Psoas muscle (tissue), 8 donors: ENCODE results near the gene KRTAP5-5. TPM values are rescaled to one million over a fixed set of nuclear protein-coding genes. Genes with fewer than 3 reads are reported as not detected.

Experiments
- ATAC-seq, 4 donors: fragments of 200-7000 bp; cut with Tn5 transposase; one replicate each; pipeline ENCODE4 v1.9.1; 2020; ENCODE audit warnings: moderate library complexity in 3 of 4, mild to moderate bottlenecking in 2 of 4
- DNase-seq, 2 donors: peaks; one replicate each; pipeline ENCODE4 v3.0.0-alpha.2; 2020
- H3K27ac ChIP-seq: fragments of 200-600 bp; one replicate; pipeline ENCODE4 v1.8.0; 2022
- H3K27me3 ChIP-seq, 3 donors: fragments of 200-600 bp in 1 of 3; one replicate each; pipeline versions ENCODE4 v1.6.1 to v1.8.0; 2013 to 2022; ENCODE audit warnings: low read length in 2 of 3, mild to moderate bottlenecking in 2 of 3, moderate library complexity in 1 of 3; ENCODE audit not compliant: insufficient read depth in 3 of 3
- H3K36me3 ChIP-seq, 2 donors: fragments of 200-600 bp in 1 of 2; one replicate each; pipeline versions ENCODE4 v1.6.1 to v1.8.0; 2013 to 2022; ENCODE audit warnings: low read depth in 1 of 2, mild to moderate bottlenecking in 1 of 2, moderate library complexity in 1 of 2; ENCODE audit not compliant: insufficient read depth in 1 of 2
- H3K4me1 ChIP-seq: fragments of 200-600 bp; one replicate; pipeline ENCODE4 v1.8.0; 2022
- H3K4me3 ChIP-seq: fragments of 200-600 bp; one replicate; pipeline ENCODE4 v1.8.0; 2022; ENCODE audit warnings: mild to moderate bottlenecking
- H3K9me3 ChIP-seq: fragments of 200-600 bp; one replicate; pipeline ENCODE4 v1.8.0; 2022
- WGBS, 3 donors: extraction: QIAGEN DNeasy Blood & Tissue Kit; methylation state at CpG; one replicate each; pipeline versions ENCODE4 v1.1.6 to v1.1.7; 2013; 5-methylcytosine and 5-hydroxymethylcytosine counted together
- intact Hi-C, 2 donors: fragments of 100-400 bp; cut with DNase I; formaldehyde crosslinking; loops; one replicate each; pipeline versions ENCODE4 v1.11.0 to v1.14.2; 2022
- polyA plus RNA-seq, 3 donors: library from polyadenylated mRNA; stranded (reverse); fragments of 200-250 nt; gene quantifications; one replicate each; pipeline ENCODE4 v1.2.3, GENCODE V29; 2013
- total RNA-seq, 4 donors: library from RNA; stranded (reverse); fragmentation: NEBNext Ultra II Directional in 2 of 4; extraction: Animal tissue kit (Norgen Biotek cat#: 25700) in 2 of 4; gene quantifications; one replicate each; pipeline versions ENCODE4 v1.2.1 to v1.2.4, GENCODE V29; 2021 to 2023
- TF ChIP-seq, protein P1 (sequence below): fragments of 200-600 bp; IDR thresholded peaks from one replicate; pipeline ENCODE4 v1.8.0; 2022; ENCODE audit warnings: antibody characterized with exemption
- donor health status: healthy with polysubstance abuse.
- donor health status: DM: no; HTN: no; CAD: no; lungs with moderate emphysema.
- donor health status: Bipolar disorder and iron deficiency.
- donor health status: healthy.
- donor health status: DM: yes; HTN: yes; CAD: no.
- donor health status: DM: no; HTN: no; CAD: no.
- donor health status: DM: no; HTN: no; CAD: no.
- donor health status: DM: yes; HTN: yes; CAD: no.

KRTAP5-5 gene
- total and polyA plus RNA-seq, 7 donors, result not detected

DNA sequence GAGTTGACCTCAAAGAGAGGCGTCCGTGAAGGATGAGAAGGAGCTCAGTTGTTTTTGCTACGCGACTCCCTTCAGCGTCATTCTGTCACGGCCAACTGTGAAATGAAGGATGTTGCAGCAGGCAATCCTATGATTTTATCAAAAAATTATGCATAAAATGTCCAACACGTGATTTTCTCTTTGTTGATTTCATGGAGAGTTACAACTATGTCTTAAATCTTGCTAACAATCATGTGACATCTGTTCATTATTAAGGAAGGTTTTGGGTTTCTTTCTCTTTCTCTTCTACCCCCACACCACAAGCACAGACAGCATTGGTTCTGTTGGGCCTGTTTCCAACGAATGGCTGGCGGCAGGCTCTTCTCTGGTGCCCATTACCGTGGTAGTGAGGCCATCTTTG lies 11.3 kb upstream of the KRTAP5-5 start:
- no peak overlapping the region for H3K27ac ChIP-seq
- intact Hi-C loops, result no loop called here
- peaks cover 0 to 43% (median 4%) of the 10 kb centered on the region in 3 donors for H3K27me3 ChIP-seq
- H3K4me1 ChIP-seq, result no peaks in the 10 kb centered on the region
- H3K36me3 ChIP-seq, result no peaks in the 10 kb centered on the region
- no peaks in the 10 kb centered on the region for H3K9me3 ChIP-seq
- ATAC-seq, result no peak
- DNase-seq, result no peak
- 33 to 43% (median 35%) methylated on average over 10 of the region's 10 CpGs for WGBS, 3 donors
- no peak overlapping the region for H3K4me3 ChIP-seq
- TF ChIP-seq, protein P1, sequence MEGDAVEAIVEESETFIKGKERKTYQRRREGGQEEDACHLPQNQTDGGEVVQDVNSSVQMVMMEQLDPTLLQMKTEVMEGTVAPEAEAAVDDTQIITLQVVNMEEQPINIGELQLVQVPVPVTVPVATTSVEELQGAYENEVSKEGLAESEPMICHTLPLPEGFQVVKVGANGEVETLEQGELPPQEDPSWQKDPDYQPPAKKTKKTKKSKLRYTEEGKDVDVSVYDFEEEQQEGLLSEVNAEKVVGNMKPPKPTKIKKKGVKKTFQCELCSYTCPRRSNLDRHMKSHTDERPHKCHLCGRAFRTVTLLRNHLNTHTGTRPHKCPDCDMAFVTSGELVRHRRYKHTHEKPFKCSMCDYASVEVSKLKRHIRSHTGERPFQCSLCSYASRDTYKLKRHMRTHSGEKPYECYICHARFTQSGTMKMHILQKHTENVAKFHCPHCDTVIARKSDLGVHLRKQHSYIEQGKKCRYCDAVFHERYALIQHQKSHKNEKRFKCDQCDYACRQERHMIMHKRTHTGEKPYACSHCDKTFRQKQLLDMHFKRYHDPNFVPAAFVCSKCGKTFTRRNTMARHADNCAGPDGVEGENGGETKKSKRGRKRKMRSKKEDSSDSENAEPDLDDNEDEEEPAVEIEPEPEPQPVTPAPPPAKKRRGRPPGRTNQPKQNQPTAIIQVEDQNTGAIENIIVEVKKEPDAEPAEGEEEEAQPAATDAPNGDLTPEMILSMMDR, result no peak

DNA sequence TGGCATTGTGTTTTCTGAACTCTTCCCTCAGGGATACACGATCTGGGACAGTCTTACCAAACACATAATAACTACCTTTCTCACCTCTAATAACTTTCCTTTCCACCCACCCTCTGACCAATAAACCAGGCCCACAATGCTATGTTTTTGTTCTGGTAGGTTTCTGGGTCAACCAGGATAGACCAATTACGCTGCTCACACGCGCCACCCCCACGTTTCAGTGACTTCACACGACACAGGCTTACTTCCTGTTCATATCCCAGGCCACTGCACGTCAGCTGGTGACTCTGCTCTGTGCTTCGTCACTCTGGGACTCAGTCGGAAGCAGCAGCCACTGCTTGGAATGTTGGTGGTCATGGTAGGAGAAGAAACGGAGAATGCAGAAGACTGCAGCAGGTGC lies 10.1 kb upstream of the KRTAP5-5 start:
- H3K4me3 ChIP-seq, result no peak overlapping the region
- TF ChIP-seq, protein P1, result no peak
- ATAC-seq, result peak in 1 of 4 donors; percentile 13

DNA sequence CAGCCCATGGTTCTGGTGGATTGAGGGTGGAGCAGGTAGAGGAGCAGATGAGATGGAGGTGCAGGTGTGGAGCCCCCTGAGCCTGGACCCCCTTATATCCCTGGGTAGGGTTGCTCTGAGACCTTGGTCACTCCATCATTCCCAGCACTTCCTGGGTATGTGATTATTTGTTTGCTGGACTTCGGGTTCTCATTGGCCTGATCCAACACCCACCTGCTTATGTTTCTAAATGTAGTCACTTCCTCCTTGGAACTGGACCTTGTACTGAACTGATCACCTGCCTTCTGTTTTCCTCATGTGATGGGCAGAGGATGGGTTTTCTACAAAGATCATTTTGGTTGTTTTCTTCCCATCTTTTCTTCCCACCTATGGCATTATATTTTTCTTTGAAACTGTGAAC lies 7.5 kb upstream of the KRTAP5-5 start, which contains the start of gene KRTAP5-4:
Gene KRTAP5-4, minus strand, starts transcription at position 53 of the 400 bp plus-strand sequence. Its CDS starts 45 bp downstream, at position 8.
- intact Hi-C loops, result no loop called here
- Histone ChIP-seq H3K36me3 (no peaks in the 10 kb centered on the region), H3K4me1 (no peaks in the 10 kb centered on the region), H3K9me3 (no peaks in the 10 kb centered on the region), H3K4me3 (no peak within 1 kb of the TSS), H3K27ac (no peak within 1 kb of the TSS), H3K27me3 (peaks cover 0 to 24% (median 0%) of the 10 kb centered on the region in 3 donors)
- no peak for DNase-seq
- TF ChIP-seq, protein P1, result no peak
- no peak for ATAC-seq
- WGBS, 3 donors, result 53 to 57% (median 55%) methylated on average over 1 of the region's 1 CpG

More for the DNA sequence above, 10.1 kb upstream of the KRTAP5-5 start:
- peak in 1 of 2 donors; percentile 16 for DNase-seq
- H3K4me1 ChIP-seq, result no peaks in the 10 kb centered on the region
- H3K27me3 ChIP-seq, result peaks cover 0 to 43% (median 4%) of the 10 kb centered on the region in 3 donors
- 46 to 52% (median 48%) methylated on average over 10 of the region's 10 CpGs for WGBS, 3 donors
- H3K27ac ChIP-seq, result no peak overlapping the region
- intact Hi-C loops, result no loop called here
- H3K36me3 ChIP-seq, result no peaks in the 10 kb centered on the region
- H3K9me3 ChIP-seq, result no peaks in the 10 kb centered on the region

DNA sequence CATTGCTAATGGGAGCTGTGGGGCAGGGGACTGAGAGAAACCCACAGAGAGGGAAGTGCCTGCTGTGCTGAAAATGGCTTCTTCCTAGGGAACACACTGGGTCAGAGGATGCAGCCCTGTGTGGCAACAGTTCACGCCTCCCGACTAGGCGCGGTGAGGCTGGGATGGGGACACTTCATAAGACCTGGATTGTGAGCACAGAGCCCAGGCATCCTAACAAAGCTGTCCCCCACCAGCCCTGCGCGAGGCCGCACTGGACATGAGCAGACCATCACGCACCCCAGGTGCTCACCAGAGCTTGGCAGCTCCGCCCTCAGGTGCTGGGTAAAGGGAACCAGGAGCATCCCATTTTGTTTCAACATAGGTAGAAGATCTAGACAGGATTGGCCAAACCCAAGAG lies 5.9 kb upstream of the KRTAP5-5 start:
- 86 to 93% (median 91%) methylated on average over 9 of the region's 9 CpGs for WGBS, 3 donors
- TF ChIP-seq, protein P1, result no peak
- ATAC-seq (no peak), DNase-seq (peak in 1 of 2 donors; percentile 31)
- Histone ChIP-seq H3K4me1 (no peaks in the 10 kb centered on the region), H3K9me3 (no peaks in the 10 kb centered on the region), H3K27ac (no peak overlapping the region), H3K36me3 (no peaks in the 10 kb centered on the region), H3K27me3 (peaks cover 0 to 17% (median 0%) of the 10 kb centered on the region in 3 donors), H3K4me3 (no peak overlapping the region)
- intact Hi-C loops, result no loop called here

DNA sequence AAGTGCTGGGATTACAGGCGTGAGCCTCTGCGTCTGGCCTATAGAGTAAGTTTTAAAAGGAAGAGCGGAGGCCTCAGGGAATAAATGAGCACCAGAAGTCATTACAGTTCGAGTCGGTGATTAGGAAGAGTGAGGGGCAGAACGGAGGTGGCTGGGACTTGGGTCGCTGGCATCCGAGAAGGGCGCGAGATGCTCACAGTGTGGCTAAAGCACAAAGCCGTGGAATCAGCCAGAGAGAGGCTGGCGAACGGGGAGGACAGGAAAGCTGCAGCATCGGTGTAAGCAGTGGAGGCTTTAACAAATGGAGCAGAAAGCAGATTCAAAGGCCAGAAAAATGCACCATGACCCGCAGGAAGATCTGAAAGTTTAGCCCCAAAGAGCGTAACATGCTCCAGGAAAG lies 5.0 kb upstream of the KRTAP5-5 start:
- intact Hi-C loops, result loop anchor here in 1 of 2 donors (5.0 kb wide), 1 partner anchor 82 kb away; no protein-coding TSS in a partner anchor
- Histone ChIP-seq H3K27ac (no peak overlapping the region), H3K36me3 (no peaks in the 10 kb centered on the region), H3K4me1 (no peaks in the 10 kb centered on the region), H3K4me3 (no peak overlapping the region), H3K9me3 (no peaks in the 10 kb centered on the region), H3K27me3 (peaks cover 0 to 15% (median 0%) of the 10 kb centered on the region in 3 donors)
- ATAC-seq (no peak), DNase-seq (peak in 1 of 2 donors; percentile 11)
- TF ChIP-seq, protein P1, result no peak
- WGBS, 3 donors, result 77 to 79% (median 79%) methylated on average over 16 of the region's 16 CpGs
